ENCODE measurements around the gene HIPK4.
"Not testable (repeated sequence)": the region's sequence is repeated elsewhere in the genome, so short reads cannot be mapped to it uniquely, and the experiment has no call there.

HIPK4 gene

GRCh38 chr19:40390084-40390742 is at the start of gene HIPK4:
Gene HIPK4, minus strand, starts transcription at chr19:40390181. Its CDS starts 279 bp downstream, at chr19:40389902.
- FAIRE-seq: no peak

GRCh38 chr19:40438284-40438683 is 48.3 kb upstream of the HIPK4 start:
- FAIRE-seq: no peak

GRCh38 chr19:40433391-40434216 is 43.6 kb upstream of the HIPK4 start:
- FAIRE-seq: no peak

- not testable (repeated sequence) for FAIRE-seq
These were observed 42.8 kb upstream of the HIPK4 start for GRCh38 chr19:40432760-40433159.

GRCh38 chr19:40431698-40432097 is 41.7 kb upstream of the HIPK4 start:
- FAIRE-seq: no peak

GRCh38 chr19:40430242-40430641 is 40.3 kb upstream of the HIPK4 start:
- not testable (repeated sequence) for FAIRE-seq

- not testable (repeated sequence) for FAIRE-seq
These were observed 38.2 kb upstream of the HIPK4 start for GRCh38 chr19:40428197-40428596.

- FAIRE-seq: peak; percentile 98
These were observed 35.7 kb upstream of the HIPK4 start, which contains the start of gene SERTAD1 for GRCh38 chr19:40425450-40426287. Gene SERTAD1, minus strand, starts transcription at chr19:40425992. Its CDS starts 2,446 bp downstream, at chr19:40423546.

- no peak for FAIRE-seq
These were observed 34.9 kb upstream of the HIPK4 start for GRCh38 chr19:40424637-40425449.

- FAIRE-seq: no peak
These were observed 34.0 kb upstream of the HIPK4 start for GRCh38 chr19:40423938-40424337.

GRCh38 chr19:40422748-40423566 is 33.0 kb upstream of the HIPK4 start:
- FAIRE-seq: no peak

GRCh38 chr19:40421993-40422747 is 32.2 kb upstream of the HIPK4 start:
- no peak for FAIRE-seq

- no peak for FAIRE-seq
These were observed 31.1 kb upstream of the HIPK4 start for GRCh38 chr19:40420766-40421765.

- no peak for FAIRE-seq
These were observed 30.4 kb upstream of the HIPK4 start for GRCh38 chr19:40420451-40420765.

- no peak for FAIRE-seq
These were observed 29.8 kb upstream of the HIPK4 start for GRCh38 chr19:40419780-40420179.

- FAIRE-seq: no peak
These were observed 29.2 kb upstream of the HIPK4 start for GRCh38 chr19:40419066-40419612.

GRCh38 chr19:40418040-40418439 is 28.1 kb upstream of the HIPK4 start:
- FAIRE-seq: no peak

- no peak for FAIRE-seq
These were observed 27.6 kb upstream of the HIPK4 start for GRCh38 chr19:40417643-40417981.

All from endometrium (tissue), 2 donors.